H1 (cell line): ENCODE measurements around the gene PLA2G4E. TPM values are rescaled to one million over a fixed set of nuclear protein-coding genes. Genes with fewer than 3 reads are reported as not detected.

Source experiments
- CTCF ChIA-PET: fragments of 300-600 bp; sonication (Branson Sonifier 250); formaldehyde crosslinking; loops from one replicate; lab custom pipeline; 2021; ENCODE audit not compliant: partially characterized antibody; lab: Charles Lee
- POLR2A ChIA-PET: fragments of 300-600 bp; sonication (Branson Sonifier 250); formaldehyde crosslinking; loops from one replicate; lab custom pipeline; 2021; ENCODE audit warnings: inconsistent platforms; ENCODE audit not compliant: partially characterized antibody; lab: Charles Lee
- DNase-seq, 2 experiments: peaks; one replicate each; pipeline versions ENCODE4 v3.0.0 to v3.0.0-alpha.2; 2010 to 2022; ENCODE audit warnings: low spot score in 2 of 2, low read depth in 1 of 2, mixed read lengths in 1 of 2
- FAIRE-seq: peaks from 2 replicates; lab custom pipeline; 2011; peaks lifted over from hg19 to GRCh38; lab: Jason Lieb, UNC
- H2AFZ ChIP-seq: 2 replicates; pipeline ENCODE4 v1.8.1; 2012; ENCODE audit warnings: low read length, inconsistent platforms
- H2AK5ac ChIP-seq: 2 replicates; pipeline ENCODE4 v1.6.1; 2013; ENCODE audit warnings: low read depth, low read length
- H2BK120ac ChIP-seq: replicated peaks from 2 replicates; pipeline ENCODE3; 2013; ENCODE audit warnings: low read depth, low read length, inconsistent platforms
- H2BK12ac ChIP-seq: 2 replicates; pipeline ENCODE4 v1.6.1; 2013; ENCODE audit warnings: low read depth, low read length
- H2BK15ac ChIP-seq: 2 replicates; pipeline ENCODE4 v1.6.1; 2013; ENCODE audit warnings: low read length
- H2BK20ac ChIP-seq: 2 replicates; pipeline ENCODE4 v1.6.1; 2013; ENCODE audit warnings: low read length
- H2BK5ac ChIP-seq: 2 replicates; pipeline ENCODE4 v1.6.1; 2013; ENCODE audit warnings: low read depth, low read length
- H3K14ac ChIP-seq: 2 replicates; pipeline ENCODE4 v1.6.1; 2013; ENCODE audit warnings: inconsistent platforms; ENCODE audit not compliant: insufficient read length
- H3K18ac ChIP-seq: 2 replicates; pipeline ENCODE4 v1.6.1; 2013; ENCODE audit warnings: low read length; ENCODE audit errors: extremely low read depth
- H3K23ac ChIP-seq: 2 replicates; pipeline ENCODE4 v1.6.1; 2013; ENCODE audit warnings: inconsistent platforms; ENCODE audit not compliant: insufficient read length
- H3K23me2 ChIP-seq: 2 replicates; pipeline ENCODE4 v1.6.1; 2013; ENCODE audit warnings: low read depth, low read length
- H3K27ac ChIP-seq: 2 replicates; pipeline ENCODE4 v1.6.1; 2011; ENCODE audit warnings: low read depth, low read length, inconsistent platforms
- H3K27me3 ChIP-seq, 4 experiments: replicated peaks in 1 of 4; 1 replicate in 1 of 4; 2 replicates in 3 of 4; pipeline versions ENCODE4 v1.6.1 to v1.8.1; 2011 to 2013; ENCODE audit warnings: low read length in 3 of 4, mild to moderate bottlenecking in 3 of 4, inconsistent platforms in 2 of 4, mixed read lengths in 2 of 4, moderate library complexity in 1 of 4; ENCODE audit not compliant: control insufficient read depth in 3 of 4, insufficient read depth in 3 of 4; ENCODE audit errors: extremely low read depth in 1 of 4
- H3K36me3 ChIP-seq, 4 experiments: 2 replicates each; pipeline versions ENCODE4 v1.6.1 to v1.8.1; 2011 to 2013; ENCODE audit warnings: mild to moderate bottlenecking in 4 of 4, low read length in 3 of 4, moderate library complexity in 2 of 4, control low read depth in 1 of 4, inconsistent platforms in 1 of 4; ENCODE audit not compliant: insufficient read depth in 4 of 4, control insufficient read depth in 2 of 4
- H3K4ac ChIP-seq: replicated peaks from 2 replicates; pipeline ENCODE3; 2013; ENCODE audit warnings: low read length, low read depth, mixed read lengths, inconsistent platforms; ENCODE audit not compliant: insufficient read length
- H3K4me1 ChIP-seq, 4 experiments: replicated peaks in 1 of 4; 1 replicate in 1 of 4; 2 replicates in 3 of 4; pipeline versions ENCODE4 v1.6.1 to v1.8.1; 2011 to 2013; ENCODE audit warnings: low read length in 3 of 4, inconsistent platforms in 2 of 4, mixed read lengths in 1 of 4; ENCODE audit not compliant: insufficient read depth in 4 of 4, control insufficient read depth in 3 of 4
- H3K4me2 ChIP-seq, 2 experiments: 2 replicates each; pipeline versions ENCODE4 v1.6.1 to v1.8.1; 2011 to 2013; ENCODE audit warnings: low read depth in 2 of 2, low read length in 2 of 2, control low read depth in 1 of 2, inconsistent platforms in 1 of 2, mild to moderate bottlenecking in 1 of 2; ENCODE audit not compliant: insufficient read depth in 1 of 2
- H3K4me3 ChIP-seq, 4 experiments: fragments of 200-600, 300-600 bp in 1 of 4; sonication (generic), shearing (Covaris generic), sonication (Bioruptor Twin) in 1 of 4; 2 replicates each; pipeline versions ENCODE4 v1.5.1 to v1.8.1; 2011 to 2016; ENCODE audit warnings: low read length in 4 of 4, low read depth in 3 of 4, control low read depth in 2 of 4, inconsistent platforms in 2 of 4, mild to moderate bottlenecking in 2 of 4, mixed read lengths in 1 of 4, moderate library complexity in 1 of 4; ENCODE audit not compliant: insufficient read depth in 2 of 4; ENCODE audit errors: extremely low read depth in 1 of 4
- H3K56ac ChIP-seq: replicated peaks from 2 replicates; pipeline ENCODE3; 2013; ENCODE audit warnings: low read depth, mild to moderate bottlenecking, mixed read lengths, low read length, inconsistent platforms; ENCODE audit not compliant: insufficient read length
- H3K79me1 ChIP-seq: 2 replicates; pipeline ENCODE4 v1.6.1; 2013; ENCODE audit warnings: low read depth, low read length, control low read depth
- H3K79me2 ChIP-seq, 2 experiments: 2 replicates each; pipeline versions ENCODE4 v1.6.1 to v1.8.1; 2012 to 2013; ENCODE audit warnings: low read length in 2 of 2, mild to moderate bottlenecking in 2 of 2, inconsistent platforms in 1 of 2; ENCODE audit not compliant: insufficient read depth in 2 of 2, control insufficient read depth in 1 of 2
- H3K9ac ChIP-seq, 4 experiments: replicated peaks in 1 of 4; 1 replicate in 1 of 4; 2 replicates in 3 of 4; pipeline versions ENCODE4 v1.6.1 to v1.8.1; 2011 to 2013; ENCODE audit warnings: low read depth in 3 of 4, low read length in 3 of 4, control low read depth in 2 of 4, mild to moderate bottlenecking in 2 of 4, moderate library complexity in 2 of 4, inconsistent platforms in 1 of 4; ENCODE audit errors: extremely low read depth in 1 of 4
- H3K9me3 ChIP-seq, 2 experiments: 2 replicates each; pipeline versions ENCODE4 v1.6.1 to v1.8.1; 2012 to 2013; ENCODE audit warnings: mild to moderate bottlenecking in 2 of 2, moderate library complexity in 2 of 2, control low read depth in 1 of 2, inconsistent platforms in 1 of 2, low read depth in 1 of 2, low read length in 1 of 2, mixed read lengths in 1 of 2; ENCODE audit not compliant: insufficient read depth in 2 of 2
- H4K20me1 ChIP-seq, 2 experiments: replicated peaks in 1 of 2; 2 replicates each; pipeline versions ENCODE3 to v1.8.1; 2011 to 2013; ENCODE audit warnings: inconsistent platforms in 2 of 2, low read length in 2 of 2, mild to moderate bottlenecking in 1 of 2; ENCODE audit not compliant: insufficient read depth in 2 of 2, control insufficient read depth in 1 of 2
- H4K5ac ChIP-seq: 2 replicates; pipeline ENCODE4 v1.6.1; 2013; ENCODE audit warnings: low read length, low read depth, mixed read lengths, inconsistent platforms; ENCODE audit not compliant: insufficient read length
- H4K8ac ChIP-seq: 2 replicates; pipeline ENCODE4 v1.8.0; 2013; ENCODE audit warnings: mild to moderate bottlenecking, moderate library complexity, low read length, inconsistent platforms; ENCODE audit not compliant: insufficient read depth; ENCODE audit errors: extremely low read depth
- H4K91ac ChIP-seq: replicated peaks from 2 replicates; pipeline ENCODE3; 2013; ENCODE audit warnings: low read length, mixed read lengths, inconsistent platforms; ENCODE audit not compliant: insufficient read length
- ATF2 ChIP-seq: IDR thresholded peaks from 2 replicates; pipeline ENCODE4 v1.6.1; 2012; ENCODE audit warnings: low read length, inconsistent platforms
- BRCA1 ChIP-seq: IDR thresholded peaks from 2 replicates; pipeline ENCODE4 v1.6.1; 2012; ENCODE audit warnings: low read depth, low read length, improper control_type of control experiment
- CBX5 ChIP-seq: fragments of 300-800, 300-1000 bp; sonication (generic); IDR thresholded peaks from 2 replicates; pipeline ENCODE4 v1.7.1; 2016; ENCODE audit warnings: antibody characterized with exemption, low read length, low read depth
- GTF2F1 ChIP-seq: IDR thresholded peaks from 2 replicates; pipeline ENCODE4 v1.6.1; 2012; ENCODE audit warnings: low read depth, low read length, improper control_type of control experiment, borderline replicate concordance
- RNF2 ChIP-seq: fragments of 200-900, 300-1000 bp; sonication (generic); IDR thresholded peaks from 2 replicates; pipeline ENCODE4 v1.7.1; 2016; ENCODE audit warnings: borderline replicate concordance, low read depth, mild to moderate bottlenecking, antibody characterized with exemption, low read length; ENCODE audit not compliant: poor library complexity, severe bottlenecking; ENCODE audit errors: missing control alignments
- SIN3A ChIP-seq, 2 experiments: IDR thresholded peaks in 1 of 2; conservative IDR thresholded peaks in 1 of 2; 2 replicates each; pipeline ENCODE4 v1.6.1; 2011 to 2012; ENCODE audit warnings: low read length in 2 of 2, improper control_type of control experiment in 1 of 2, low read depth in 1 of 2, mild to moderate bottlenecking in 1 of 2
- SP2 ChIP-seq: IDR thresholded peaks from 2 replicates; pipeline ENCODE4 v1.6.1; 2012; ENCODE audit warnings: mild to moderate bottlenecking, low read length, inconsistent platforms
- SUZ12 ChIP-seq: fragments of 200-600 bp; sonication (generic); IDR thresholded peaks from 2 replicates; pipeline ENCODE4 v1.6.1; 2012; ENCODE audit warnings: mild to moderate bottlenecking, inconsistent platforms, low read length, moderate library complexity, mixed read lengths
- TAF1 ChIP-seq: IDR thresholded peaks from 2 replicates; pipeline ENCODE4 v1.6.1; 2011; ENCODE audit warnings: mild to moderate bottlenecking, low read depth, low read length
- TCF12 ChIP-seq: IDR thresholded peaks from 2 replicates; pipeline ENCODE4 v1.6.1; 2011; ENCODE audit warnings: low read depth, mild to moderate bottlenecking, low read length
- USF2 ChIP-seq: IDR thresholded peaks from 2 replicates; pipeline ENCODE4 v1.6.1; 2011; ENCODE audit warnings: low read length, improper control_type of control experiment
- WGBS, 2 experiments: shearing (Covaris generic) in 1 of 2; methylation state at CpG; one replicate each; pipeline versions ENCODE4 v1.1.6 to v1.1.7; 2013 to 2015; ENCODE audit warnings: low lambda C conversion rate in 2 of 2, mixed read lengths in 2 of 2, inconsistent platforms in 1 of 2, low coverage in 1 of 2, missing lambda C conversion rate in 1 of 2; ENCODE audit not compliant: insufficient replicate concordance in 2 of 2, insufficient coverage in 1 of 2, insufficient read length in 1 of 2; ENCODE audit errors: extremely low coverage in 1 of 2, missing lambda C conversion rate in 1 of 2; 5-methylcytosine and 5-hydroxymethylcytosine counted together
- polyA plus RNA-seq, 7 experiments: library from polyadenylated mRNA; depleted of rRNA in 3 of 7; stranded (reverse) in 5 of 7; unstranded in 2 of 7; fragments of >200 nt in 5 of 7; fragments of 200-250 nt in 2 of 7; gene quantifications; 1 replicate in 5 of 7; 2 replicates in 1 of 7; 4 replicates in 1 of 7; pipeline versions ENCODE4 v1.2.1 to v1.2.3, GENCODE V29; 2011 to 2013; ENCODE audit warnings: missing spikeins in 2 of 7, mixed read lengths in 2 of 7
- total RNA-seq: library from RNA; stranded (reverse); fragmentation: NEBNext Ultra II Directional; extraction: Animal tissue kit (Norgen Biotek cat#: 25700); gene quantifications from 2 replicates; pipeline ENCODE4 v1.2.1, GENCODE V29; 2021

PLA2G4E gene
- total and polyA plus RNA-seq, 2 of the 8 experiments (the other 6 are each of a cell fraction or from before 2014, with no cell fraction given): 0.03 TPM; not detected in 1

DNA sequence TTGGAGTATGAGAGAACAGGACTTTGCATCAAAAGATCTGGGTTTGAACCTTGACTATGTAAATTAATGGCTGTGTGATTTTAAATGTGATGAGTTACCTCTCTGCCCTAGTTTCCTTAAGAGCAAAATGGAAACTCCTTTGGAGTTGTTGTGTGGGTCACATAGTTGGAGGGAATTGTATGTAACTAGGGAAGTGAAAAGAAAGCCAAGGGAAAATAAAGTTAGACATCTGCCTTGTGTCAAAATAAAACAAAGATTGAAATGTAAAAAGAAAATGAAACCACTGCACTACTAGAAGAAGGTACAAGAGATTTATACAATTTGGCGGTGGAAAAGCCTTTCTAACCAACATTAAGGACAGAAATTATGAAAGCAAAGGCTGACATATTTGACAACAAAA lies 46.8 kb downstream of the PLA2G4E start:
- H2BK5ac ChIP-seq: no peak overlapping the region
- FAIRE-seq: no peak
- 85% methylated on average over 1 of the region's 1 CpG; no CpG with 5 or more reads in 1 of the 2 experiments for WGBS, 2 experiments
- TF ChIP-seq ATF2 (no peak), RNF2 (no peak), SP2 (no peak), SUZ12 (no peak), USF2 (no peak), TCF12 (no peak), CBX5 (no peak), TAF1 (no peak), GTF2F1 (no peak), BRCA1 (no peak), SIN3A (conservative IDR thresholded peaks at IDR 0.05 in 1 of 2, IDR thresholded peaks at IDR 0.05 in 1 of 2; ENCODE audit: low read depth in 1 of 2, low read length in 2 of 2) (no peak)

More for the DNA sequence above, 46.8 kb downstream of the PLA2G4E start:
- no peaks in the 10 kb centered on the region for H3K9me3 ChIP-seq
- H3K14ac ChIP-seq: no peak overlapping the region
- no peak overlapping the region for H2BK12ac ChIP-seq
- H3K23me2 ChIP-seq: peaks cover 5% of the 10 kb centered on the region; the same call in 1 of the 2 replicates
- H3K4ac ChIP-seq: no peak overlapping the region
- H4K5ac ChIP-seq: no peak overlapping the region
- H2AFZ ChIP-seq: no peak overlapping the region
- peaks cover 15% of the 10 kb centered on the region for H3K79me1 ChIP-seq
- no peak overlapping the region; the same call in 1 of the 2 replicates for H2AK5ac ChIP-seq
- H4K8ac ChIP-seq: no peak overlapping the region
- H4K20me1 ChIP-seq: peaks cover 8 to 15% of the 10 kb centered on the region in 2 experiments
- H3K9ac ChIP-seq: no peak overlapping the region
- H3K79me2 ChIP-seq: peaks cover 12 to 23% of the 10 kb centered on the region in 2 experiments
- ChIA-PET POLR2A (no interaction called here), CTCF (interaction anchor here (1.8 to 3.0 kb wide), 3 partner anchors 10 to 27 kb away, joined by 7 to 15 read pairs (median 9); no protein-coding TSS in a partner anchor)
- H3K4me3 ChIP-seq: no peak overlapping the region
- no peak overlapping the region for H3K27ac ChIP-seq
- H2BK120ac ChIP-seq: no peak overlapping the region
- no peak overlapping the region for H3K23ac ChIP-seq
- no peak overlapping the region for H3K56ac ChIP-seq
- no peak for DNase-seq
- H4K91ac ChIP-seq: no peak overlapping the region
- peaks cover 0 to 10% (median 5%) of the 10 kb centered on the region in 4 experiments; a peak in 3 of 7 replicates for H3K4me1 ChIP-seq
- no peak overlapping the region for H3K4me2 ChIP-seq
- no peaks in the 10 kb centered on the region for H3K27me3 ChIP-seq
- H3K36me3 ChIP-seq: no peaks in the 10 kb centered on the region
- no peak overlapping the region for H3K18ac ChIP-seq
- H2BK20ac ChIP-seq: no peak overlapping the region
- no peak overlapping the region for H2BK15ac ChIP-seq
